WERI-Rb-1 (cell line): Measurements from ENCODE around the gene FBXW7.

Experiments used
- DNase-seq: peaks from one replicate; pipeline ENCODE4 v3.0.0-alpha.2; 2020
- H3K27ac ChIP-seq: fragments of 250-450 bp; sonication (Bioruptor Pico); 2 replicates; pipeline ENCODE4 v1.5.1; 2020; ENCODE audit warnings: mild to moderate bottlenecking, moderate library complexity
- H3K27me3 ChIP-seq: fragments of 250-450 bp; sonication (Bioruptor Pico); 2 replicates; pipeline ENCODE4 v1.5.1; 2021; ENCODE audit warnings: mild to moderate bottlenecking, low read depth, moderate library complexity; ENCODE audit not compliant: insufficient read depth, severe bottlenecking
- H3K36me3 ChIP-seq: fragments of 250-450 bp; sonication (Bioruptor Pico); 2 replicates; pipeline ENCODE4 v1.5.1; 2020; ENCODE audit warnings: mild to moderate bottlenecking, moderate library complexity
- H3K4me3 ChIP-seq: 2 replicates; pipeline ENCODE4 v1.5.1; 2011; ENCODE audit warnings: low read depth, mild to moderate bottlenecking, control low read depth, low read length
- H3K9me3 ChIP-seq: fragments of 250-450 bp; sonication (Bioruptor Pico); 2 replicates; pipeline ENCODE4 v1.5.1; 2021; ENCODE audit warnings: mild to moderate bottlenecking, moderate library complexity; ENCODE audit not compliant: severe bottlenecking
- CTCF ChIP-seq: IDR thresholded peaks from 2 replicates; pipeline ENCODE4 v1.5.1; 2011; ENCODE audit warnings: low read depth, mild to moderate bottlenecking, control low read depth, inconsistent platforms, low read length

FBXW7 gene

GRCh38 chr4:152399246-152399645, 136.6 kb downstream of the FBXW7 start:
- no peaks in the 10 kb centered on the region for H3K27me3 ChIP-seq

GRCh38 chr4:152398060-152398459, 137.8 kb downstream of the FBXW7 start:
- no peaks in the 10 kb centered on the region for H3K9me3 ChIP-seq
- H3K27ac ChIP-seq = no peak overlapping the region
- no peaks in the 10 kb centered on the region for H3K27me3 ChIP-seq
- no peaks in the 10 kb centered on the region for H3K36me3 ChIP-seq
- H3K4me3 ChIP-seq = no peak overlapping the region
- no peak for DNase-seq
- TF ChIP-seq CTCF = no peak

More at GRCh38 chr4:152399246-152399645, 136.6 kb downstream of the FBXW7 start:
- no peak for DNase-seq
- no peak overlapping the region for H3K27ac ChIP-seq
- H3K9me3 ChIP-seq = no peaks in the 10 kb centered on the region
- H3K4me3 ChIP-seq = no peak overlapping the region
- no peak for TF ChIP-seq CTCF
- H3K36me3 ChIP-seq = no peaks in the 10 kb centered on the region

- DNase-seq = no peak
- TF ChIP-seq CTCF = no peak
Observed at GRCh38 chr4:152394791-152395190, 141.1 kb downstream of the FBXW7 start.

GRCh38 chr4:152392079-152392478, 143.8 kb downstream of the FBXW7 start:
- no peak for DNase-seq

More at GRCh38 chr4:152394791-152395190, 141.1 kb downstream of the FBXW7 start:
- Histone ChIP-seq H3K27me3 (no peaks in the 10 kb centered on the region), H3K9me3 (no peaks in the 10 kb centered on the region), H3K4me3 (no peak overlapping the region), H3K36me3 (no peaks in the 10 kb centered on the region), H3K27ac (no peak overlapping the region)

GRCh38 chr4:152390216-152390615, 145.7 kb downstream of the FBXW7 start:
- no peak for TF ChIP-seq CTCF
- Histone ChIP-seq H3K9me3 (no peaks in the 10 kb centered on the region), H3K36me3 (no peaks in the 10 kb centered on the region), H3K27ac (no peak overlapping the region), H3K27me3 (no peaks in the 10 kb centered on the region), H3K4me3 (no peak overlapping the region)
- DNase-seq = no peak

More at GRCh38 chr4:152392079-152392478, 143.8 kb downstream of the FBXW7 start:
- Histone ChIP-seq H3K9me3 (no peaks in the 10 kb centered on the region), H3K27me3 (no peaks in the 10 kb centered on the region), H3K27ac (no peak overlapping the region), H3K4me3 (no peak overlapping the region), H3K36me3 (no peaks in the 10 kb centered on the region)
- no peak for TF ChIP-seq CTCF

- TF ChIP-seq CTCF = no peak
- Histone ChIP-seq H3K27ac (no peak overlapping the region), H3K36me3 (no peaks in the 10 kb centered on the region), H3K9me3 (no peaks in the 10 kb centered on the region), H3K4me3 (no peak overlapping the region), H3K27me3 (no peaks in the 10 kb centered on the region)
- no peak for DNase-seq
Observed at GRCh38 chr4:152389359-152389758, 146.5 kb downstream of the FBXW7 start.
